ENCODE measurements around the gene HFM1. TPM values are rescaled to one million over a fixed set of nuclear protein-coding genes. Genes with fewer than 3 reads are reported as not detected.

The HFM1 gene
- total RNA-seq, 1 donor from 2014 or later, result 7.1 TPM

DNA sequence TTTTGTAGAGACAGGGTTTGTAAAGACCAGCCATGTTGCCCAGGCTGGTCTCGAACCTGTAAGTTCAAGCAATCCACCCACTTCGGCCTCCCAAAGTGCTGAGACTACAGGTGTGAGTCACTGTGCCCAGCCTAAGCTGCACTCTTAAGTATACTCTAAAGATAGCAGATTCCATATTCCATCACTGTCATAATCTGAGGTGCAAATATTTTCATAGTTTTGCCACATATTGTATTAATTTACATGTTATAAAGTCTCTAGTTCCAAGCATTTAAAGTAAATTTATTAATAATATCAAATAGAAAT lies 121.3 kb downstream of the HFM1 start:
- no peaks in the 10 kb centered on the region for H3K9me3 Mint-ChIP-seq
- no peak overlapping the region for H3K4me3 Mint-ChIP-seq
- TF ChIP-seq, protein P1, sequence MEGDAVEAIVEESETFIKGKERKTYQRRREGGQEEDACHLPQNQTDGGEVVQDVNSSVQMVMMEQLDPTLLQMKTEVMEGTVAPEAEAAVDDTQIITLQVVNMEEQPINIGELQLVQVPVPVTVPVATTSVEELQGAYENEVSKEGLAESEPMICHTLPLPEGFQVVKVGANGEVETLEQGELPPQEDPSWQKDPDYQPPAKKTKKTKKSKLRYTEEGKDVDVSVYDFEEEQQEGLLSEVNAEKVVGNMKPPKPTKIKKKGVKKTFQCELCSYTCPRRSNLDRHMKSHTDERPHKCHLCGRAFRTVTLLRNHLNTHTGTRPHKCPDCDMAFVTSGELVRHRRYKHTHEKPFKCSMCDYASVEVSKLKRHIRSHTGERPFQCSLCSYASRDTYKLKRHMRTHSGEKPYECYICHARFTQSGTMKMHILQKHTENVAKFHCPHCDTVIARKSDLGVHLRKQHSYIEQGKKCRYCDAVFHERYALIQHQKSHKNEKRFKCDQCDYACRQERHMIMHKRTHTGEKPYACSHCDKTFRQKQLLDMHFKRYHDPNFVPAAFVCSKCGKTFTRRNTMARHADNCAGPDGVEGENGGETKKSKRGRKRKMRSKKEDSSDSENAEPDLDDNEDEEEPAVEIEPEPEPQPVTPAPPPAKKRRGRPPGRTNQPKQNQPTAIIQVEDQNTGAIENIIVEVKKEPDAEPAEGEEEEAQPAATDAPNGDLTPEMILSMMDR (conservative IDR thresholded peaks at IDR 0.05), result no peak
- no peaks in the 10 kb centered on the region for H3K4me1 Mint-ChIP-seq (ENCODE audit: unreplicated experiment)
- no peak overlapping the region for H3K27ac Mint-ChIP-seq
- peaks cover 4% of the 10 kb centered on the region for H3K36me3 Mint-ChIP-seq
- no peak for DNase-seq (ENCODE audit: extremely low spot score, unreplicated experiment)
- no peaks in the 10 kb centered on the region for H3K27me3 Mint-ChIP-seq

DNA sequence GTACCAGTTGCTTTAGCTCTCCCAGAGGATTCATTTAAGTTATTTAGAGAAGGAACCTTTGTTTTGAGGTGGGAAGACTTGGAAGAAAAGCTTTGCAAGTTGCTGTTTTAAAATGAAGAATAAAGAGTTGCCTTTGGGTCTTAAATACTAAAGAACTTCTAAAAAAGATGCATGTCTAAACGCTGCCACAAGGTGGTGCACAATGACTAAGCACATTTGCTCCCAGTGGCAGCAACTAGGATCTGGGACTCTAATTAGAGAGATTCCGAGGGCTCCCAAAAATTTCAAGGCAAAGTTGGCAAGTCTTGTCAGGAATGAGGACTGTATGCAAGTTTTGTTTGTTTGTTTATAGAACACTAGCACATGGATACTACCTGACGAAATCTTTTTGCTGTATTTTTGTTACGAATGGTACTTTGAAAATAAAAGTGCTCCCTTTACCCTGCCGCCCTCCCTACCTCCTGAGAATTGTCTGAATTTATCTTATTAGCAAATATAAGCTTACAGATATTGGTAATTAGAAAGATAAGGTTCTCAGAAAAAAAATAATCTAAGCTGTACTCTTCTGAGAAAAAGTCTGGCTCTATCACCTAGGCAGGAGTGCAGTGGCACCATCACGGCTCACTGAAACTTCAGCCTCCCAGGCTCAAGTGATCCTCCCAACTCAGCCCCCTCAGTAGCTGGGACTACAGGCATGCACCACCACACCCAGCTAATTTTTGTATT lies 121.8 kb downstream of the HFM1 start:
- H3K27ac Mint-ChIP-seq, result no peak overlapping the region
- no peak for DNase-seq (ENCODE audit: extremely low spot score, unreplicated experiment)
- H3K36me3 Mint-ChIP-seq, result peaks cover 4% of the 10 kb centered on the region
- TF ChIP-seq, protein P1 (conservative IDR thresholded peaks at IDR 0.05), result peak; percentile 93
- no peaks in the 10 kb centered on the region for H3K27me3 Mint-ChIP-seq
- H3K4me1 Mint-ChIP-seq (ENCODE audit: unreplicated experiment), result no peaks in the 10 kb centered on the region
- H3K4me3 Mint-ChIP-seq, result no peak overlapping the region
- H3K9me3 Mint-ChIP-seq, result no peaks in the 10 kb centered on the region

DNA sequence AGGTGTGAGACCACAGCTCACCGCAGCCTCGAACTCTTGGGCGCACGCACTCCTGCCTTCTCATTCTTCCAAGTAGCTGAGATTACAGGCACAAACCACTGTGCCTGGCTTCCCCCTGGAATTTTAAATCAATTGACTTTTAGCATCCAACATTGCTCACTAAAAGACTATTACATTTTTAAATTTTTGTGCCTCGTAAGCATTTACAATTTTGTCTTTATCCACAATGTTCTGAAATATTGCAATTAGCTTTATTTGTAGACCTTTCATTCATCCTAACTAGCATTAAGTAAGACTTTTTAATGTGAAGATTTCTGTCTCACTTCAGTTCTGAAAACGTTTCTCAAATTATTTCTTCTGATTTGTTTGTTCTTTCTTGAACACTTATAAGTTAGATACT lies 122.9 kb downstream of the HFM1 start:
- Mint-ChIP-seq H3K4me1 (ENCODE audit: unreplicated experiment) (no peaks in the 10 kb centered on the region), H3K9me3 (no peaks in the 10 kb centered on the region), H3K4me3 (no peak overlapping the region), H3K27me3 (no peaks in the 10 kb centered on the region), H3K27ac (no peak overlapping the region), H3K36me3 (peaks cover 4% of the 10 kb centered on the region)
- TF ChIP-seq, protein P1 (conservative IDR thresholded peaks at IDR 0.05), result no peak
- DNase-seq (ENCODE audit: extremely low spot score, unreplicated experiment), result no peak

- no peaks in the 10 kb centered on the region for H3K9me3 Mint-ChIP-seq
- H3K4me3 Mint-ChIP-seq, result no peak overlapping the region
- DNase-seq (ENCODE audit: extremely low spot score, unreplicated experiment), result no peak
- no peaks in the 10 kb centered on the region for H3K36me3 Mint-ChIP-seq
- no peak overlapping the region for H3K27ac Mint-ChIP-seq
- TF ChIP-seq, protein P1 (conservative IDR thresholded peaks at IDR 0.05), result peak; percentile 67
- no peaks in the 10 kb centered on the region for H3K4me1 Mint-ChIP-seq (ENCODE audit: unreplicated experiment)
- no peaks in the 10 kb centered on the region for H3K27me3 Mint-ChIP-seq
Measured at GRCh38 chr1:91278754-91279153, 125.9 kb downstream of the HFM1 start.

- DNase-seq (ENCODE audit: extremely low spot score, unreplicated experiment), result no peak
- TF ChIP-seq, protein P1 (conservative IDR thresholded peaks at IDR 0.05), result no peak
- no peak overlapping the region for H3K27ac Mint-ChIP-seq
- no peaks in the 10 kb centered on the region for H3K9me3 Mint-ChIP-seq
- no peaks in the 10 kb centered on the region for H3K27me3 Mint-ChIP-seq
- H3K4me1 Mint-ChIP-seq (ENCODE audit: unreplicated experiment), result no peaks in the 10 kb centered on the region
- no peaks in the 10 kb centered on the region for H3K36me3 Mint-ChIP-seq
- no peak overlapping the region for H3K4me3 Mint-ChIP-seq
Measured at GRCh38 chr1:91273875-91274274, 130.8 kb downstream of the HFM1 start.

- TF ChIP-seq, protein P1 (conservative IDR thresholded peaks at IDR 0.05), result no peak
- Mint-ChIP-seq H3K4me3 (no peak overlapping the region), H3K27me3 (no peaks in the 10 kb centered on the region), H3K36me3 (peaks cover 8% of the 10 kb centered on the region), H3K27ac (no peak overlapping the region), H3K4me1 (ENCODE audit: unreplicated experiment) (no peaks in the 10 kb centered on the region), H3K9me3 (no peaks in the 10 kb centered on the region)
- no peak for DNase-seq (ENCODE audit: extremely low spot score, unreplicated experiment)
Measured at GRCh38 chr1:91261655-91262054, 143.0 kb downstream of the HFM1 start.
